NB4 (cell line): ENCODE results near the gene MARS1.

Experiments used
- POLR2A ChIP-seq: IDR thresholded peaks from 2 replicates; pipeline ENCODE4 v1.6.1; 2011; ENCODE audit warnings: mild to moderate bottlenecking; ENCODE audit not compliant: insufficient read length; ENCODE audit errors: extremely low read depth
- TF ChIP-seq, protein P1 (sequence below): IDR thresholded peaks from one replicate; pipeline ENCODE4 v1.5.1; 2012; ENCODE audit warnings: low read depth, low read length

DNA sequence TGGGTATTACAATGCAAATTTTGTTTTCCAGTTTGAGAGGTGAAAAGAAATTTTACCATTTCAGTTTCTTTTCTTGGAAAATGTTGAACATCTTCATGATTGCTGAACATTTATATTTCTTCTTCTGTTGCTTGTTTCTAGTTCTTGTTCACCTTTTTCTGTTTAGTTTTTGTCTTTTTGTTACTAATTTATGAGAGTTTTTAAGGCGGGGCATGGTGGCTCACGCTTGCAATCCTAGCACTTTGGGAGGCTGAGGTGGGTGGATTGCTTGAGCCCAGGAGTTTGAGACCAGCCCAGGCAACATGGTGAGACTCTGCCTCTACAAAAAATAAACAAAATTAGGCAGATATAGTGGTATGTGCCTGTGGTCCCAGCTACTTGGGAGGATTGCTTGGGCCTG lies 72.6 kb downstream of the MARS1 start:
- TF ChIP-seq, protein P1, sequence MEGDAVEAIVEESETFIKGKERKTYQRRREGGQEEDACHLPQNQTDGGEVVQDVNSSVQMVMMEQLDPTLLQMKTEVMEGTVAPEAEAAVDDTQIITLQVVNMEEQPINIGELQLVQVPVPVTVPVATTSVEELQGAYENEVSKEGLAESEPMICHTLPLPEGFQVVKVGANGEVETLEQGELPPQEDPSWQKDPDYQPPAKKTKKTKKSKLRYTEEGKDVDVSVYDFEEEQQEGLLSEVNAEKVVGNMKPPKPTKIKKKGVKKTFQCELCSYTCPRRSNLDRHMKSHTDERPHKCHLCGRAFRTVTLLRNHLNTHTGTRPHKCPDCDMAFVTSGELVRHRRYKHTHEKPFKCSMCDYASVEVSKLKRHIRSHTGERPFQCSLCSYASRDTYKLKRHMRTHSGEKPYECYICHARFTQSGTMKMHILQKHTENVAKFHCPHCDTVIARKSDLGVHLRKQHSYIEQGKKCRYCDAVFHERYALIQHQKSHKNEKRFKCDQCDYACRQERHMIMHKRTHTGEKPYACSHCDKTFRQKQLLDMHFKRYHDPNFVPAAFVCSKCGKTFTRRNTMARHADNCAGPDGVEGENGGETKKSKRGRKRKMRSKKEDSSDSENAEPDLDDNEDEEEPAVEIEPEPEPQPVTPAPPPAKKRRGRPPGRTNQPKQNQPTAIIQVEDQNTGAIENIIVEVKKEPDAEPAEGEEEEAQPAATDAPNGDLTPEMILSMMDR, result no peak
- no peak for TF ChIP-seq POLR2A
